ENCODE data around the gene NUP50.

Gene NUP50

GRCh38 chr22:45211435-45211834 is 47.7 kb downstream of the NUP50 start:
- DNase-seq = no peak

DNA sequence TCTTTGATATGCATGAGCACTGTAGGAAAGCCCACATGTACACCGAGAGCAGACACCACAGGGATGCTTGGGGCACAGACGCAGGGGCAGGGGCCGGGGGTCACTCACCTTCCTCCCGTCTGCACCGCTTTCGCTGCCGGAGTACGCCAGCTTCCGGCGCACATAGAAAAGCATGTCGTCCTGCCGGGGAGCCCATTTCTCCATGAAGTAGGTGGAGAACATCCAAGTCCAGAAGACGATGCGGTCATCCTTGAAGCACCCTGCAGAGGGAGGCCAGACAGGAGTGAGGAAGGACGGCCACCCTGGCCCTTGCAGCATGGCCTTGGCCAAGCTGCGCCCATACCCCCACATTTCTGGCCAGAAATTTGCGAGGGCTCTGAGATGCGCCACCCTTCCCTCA is 48.1 kb downstream of the NUP50 start:
- no peak for DNase-seq

DNA sequence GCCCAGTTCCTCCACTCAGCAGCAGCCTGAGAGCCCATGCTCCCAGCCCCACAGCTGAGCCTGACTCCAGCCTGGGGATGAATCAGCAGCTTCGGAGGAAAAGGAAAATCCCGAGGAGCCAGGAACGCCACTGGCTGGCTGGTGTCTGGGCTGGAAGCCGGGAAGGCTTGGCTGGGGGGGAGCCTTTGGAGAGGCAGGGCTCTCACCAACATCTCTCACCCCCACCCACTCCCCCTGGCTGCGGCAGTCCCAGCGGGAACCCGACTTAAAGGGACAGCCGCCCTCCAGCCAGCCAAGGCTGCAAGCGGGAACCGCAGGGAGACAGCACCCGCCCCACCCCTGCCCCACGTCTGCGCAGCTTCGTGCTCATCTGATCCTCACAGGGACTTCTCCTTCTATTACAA is 48.6 kb downstream of the NUP50 start:
- no peak for DNase-seq

- DNase-seq = no peak
Observed at GRCh38 chr22:45212992-45213751, 49.4 kb downstream of the NUP50 start.

DNA sequence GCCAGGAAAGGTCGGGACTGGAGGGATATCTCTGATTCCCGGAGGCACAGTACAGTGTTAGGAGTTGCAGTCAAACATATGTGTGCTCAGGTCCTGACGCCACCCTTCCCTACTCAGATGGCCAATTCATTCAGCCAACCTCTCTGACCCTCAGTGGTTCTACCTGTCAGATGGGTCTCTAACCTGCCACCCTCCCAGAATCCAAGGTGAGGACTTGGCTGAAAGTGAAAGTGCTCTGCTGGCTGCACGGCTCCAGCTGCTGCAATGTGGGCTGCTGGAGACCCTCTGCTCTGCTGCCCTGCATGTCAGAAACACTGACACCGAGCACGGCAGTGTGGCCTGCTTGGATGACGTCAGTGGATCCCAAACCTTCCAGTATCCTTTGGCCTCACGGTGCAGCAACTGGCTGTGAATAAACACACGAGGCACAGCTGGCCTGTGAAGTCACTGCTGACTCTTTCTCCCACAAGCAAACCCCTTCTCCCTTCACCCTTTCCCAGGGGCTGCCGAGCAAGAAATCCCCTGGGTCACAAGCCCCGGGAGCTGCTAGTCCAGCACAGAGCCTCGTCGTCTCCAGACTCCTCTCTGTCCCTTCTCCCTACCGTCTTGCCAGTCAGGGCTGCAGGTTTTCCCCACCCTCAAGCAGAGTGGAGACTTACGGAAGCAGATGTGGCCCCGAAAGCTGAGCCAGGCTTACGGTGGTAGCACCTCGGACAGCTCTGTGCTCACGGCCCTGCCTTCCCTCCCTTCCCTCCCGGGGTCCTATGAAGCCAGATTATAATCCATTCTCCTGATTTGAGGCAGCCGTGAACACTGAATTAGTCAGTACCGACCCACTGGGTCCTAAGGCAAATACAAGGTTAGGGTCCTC is 52.6 kb downstream of the NUP50 start:
- no peak for DNase-seq

- DNase-seq = no peak
Observed at GRCh38 chr22:45217345-45217744, 53.6 kb downstream of the NUP50 start.

DNA sequence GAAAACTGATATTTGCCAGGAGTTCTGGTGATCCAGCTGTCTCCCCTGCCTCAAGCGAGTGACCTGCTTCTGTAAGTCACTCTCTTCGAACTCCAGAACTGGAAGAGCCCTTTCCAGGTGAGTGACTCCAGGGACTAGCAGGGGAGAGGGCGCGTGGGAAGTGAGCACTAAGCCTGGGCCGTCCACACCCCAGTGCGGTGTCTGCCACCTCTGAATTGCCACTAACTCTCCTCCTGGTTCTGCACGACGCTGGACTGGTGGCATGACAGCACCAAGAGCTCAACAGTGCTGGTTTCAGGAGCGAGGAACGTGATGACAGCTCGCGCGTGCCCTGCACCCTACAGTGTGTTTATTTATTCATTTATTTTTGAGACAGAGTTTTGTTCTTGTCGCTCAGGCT is 54.1 kb downstream of the NUP50 start:
- DNase-seq = no peak

DNA sequence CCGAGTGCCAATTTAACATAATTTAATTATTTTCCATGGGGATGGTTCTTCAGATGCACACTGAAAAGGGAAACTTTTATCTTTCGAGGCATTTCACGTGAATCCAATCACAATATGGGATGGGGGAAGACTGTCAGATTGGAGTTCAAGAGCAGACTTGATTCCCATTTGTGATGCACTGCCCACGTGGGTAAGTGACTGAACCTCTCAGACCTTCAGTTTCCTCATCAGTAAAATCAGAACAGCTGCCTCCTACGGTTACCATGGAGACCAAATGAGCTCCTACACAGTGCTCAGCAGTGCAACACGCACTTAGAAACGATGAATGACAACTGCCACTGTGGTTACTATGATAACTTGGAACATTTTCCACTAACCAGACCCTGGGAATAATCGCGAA is 55.3 kb downstream of the NUP50 start:
- DNase-seq = peak; percentile 8

- DNase-seq = no peak
Observed at GRCh38 chr22:45221201-45221600, 57.5 kb downstream of the NUP50 start.

GRCh38 chr22:45223304-45224117 is 59.8 kb downstream of the NUP50 start:
- DNase-seq = peak; percentile 5

DNA sequence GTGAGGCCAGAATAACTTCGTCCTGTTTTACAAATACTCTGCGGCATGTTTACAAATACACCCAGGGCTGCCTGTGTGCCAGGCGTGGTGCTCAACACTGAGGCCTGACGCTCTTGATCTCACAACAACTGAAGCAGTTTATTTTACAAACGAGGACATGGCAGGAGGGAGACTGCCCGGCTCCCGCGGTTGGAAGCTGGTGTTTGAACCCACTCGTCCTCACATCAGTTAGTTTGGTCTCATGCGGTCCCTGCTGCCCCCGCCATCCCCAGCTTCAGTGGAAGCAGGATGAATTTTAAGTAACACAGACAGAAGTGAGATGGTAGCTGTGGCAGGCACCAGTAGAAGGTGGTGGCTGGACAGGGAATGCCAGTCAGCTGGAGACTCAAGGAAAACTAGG is 60.6 kb downstream of the NUP50 start:
- no peak for DNase-seq

DNA sequence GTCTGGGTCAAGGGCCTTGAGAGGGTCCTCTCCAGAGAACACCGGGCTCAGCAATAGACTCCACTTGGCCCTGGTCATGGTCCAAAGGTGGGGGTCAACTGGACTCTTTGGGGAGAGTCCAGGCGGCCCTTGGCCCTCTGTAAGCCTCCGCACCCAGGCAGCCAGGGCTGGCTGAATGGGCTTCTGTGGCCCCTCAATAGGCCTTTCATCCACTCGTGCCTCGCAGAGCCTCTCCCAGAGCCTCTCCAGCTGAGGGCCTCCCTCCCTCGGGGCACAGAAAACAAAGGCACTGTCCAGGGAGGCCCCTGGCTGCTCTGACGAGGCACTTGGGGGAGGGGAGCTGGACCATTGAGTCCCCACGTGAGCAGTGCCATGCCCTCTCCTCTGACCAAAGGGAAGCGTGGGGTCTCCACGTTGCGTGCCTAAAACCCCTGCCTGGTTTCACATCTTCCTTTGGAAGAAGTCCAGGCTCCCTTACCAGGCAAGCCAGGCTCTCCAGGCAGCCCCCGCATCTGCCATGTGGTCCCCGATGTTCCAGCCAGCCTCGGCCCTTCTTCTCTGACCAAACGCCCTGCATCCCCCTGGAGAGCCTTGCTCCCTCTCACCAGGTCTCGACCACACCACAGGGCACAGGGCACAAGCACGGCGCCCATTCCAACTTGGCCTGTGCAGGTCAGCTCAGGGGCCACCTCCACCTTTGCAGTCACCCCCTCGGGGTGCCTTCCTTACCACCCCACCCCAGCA is 61.4 kb downstream of the NUP50 start:
- no peak for DNase-seq

DNA sequence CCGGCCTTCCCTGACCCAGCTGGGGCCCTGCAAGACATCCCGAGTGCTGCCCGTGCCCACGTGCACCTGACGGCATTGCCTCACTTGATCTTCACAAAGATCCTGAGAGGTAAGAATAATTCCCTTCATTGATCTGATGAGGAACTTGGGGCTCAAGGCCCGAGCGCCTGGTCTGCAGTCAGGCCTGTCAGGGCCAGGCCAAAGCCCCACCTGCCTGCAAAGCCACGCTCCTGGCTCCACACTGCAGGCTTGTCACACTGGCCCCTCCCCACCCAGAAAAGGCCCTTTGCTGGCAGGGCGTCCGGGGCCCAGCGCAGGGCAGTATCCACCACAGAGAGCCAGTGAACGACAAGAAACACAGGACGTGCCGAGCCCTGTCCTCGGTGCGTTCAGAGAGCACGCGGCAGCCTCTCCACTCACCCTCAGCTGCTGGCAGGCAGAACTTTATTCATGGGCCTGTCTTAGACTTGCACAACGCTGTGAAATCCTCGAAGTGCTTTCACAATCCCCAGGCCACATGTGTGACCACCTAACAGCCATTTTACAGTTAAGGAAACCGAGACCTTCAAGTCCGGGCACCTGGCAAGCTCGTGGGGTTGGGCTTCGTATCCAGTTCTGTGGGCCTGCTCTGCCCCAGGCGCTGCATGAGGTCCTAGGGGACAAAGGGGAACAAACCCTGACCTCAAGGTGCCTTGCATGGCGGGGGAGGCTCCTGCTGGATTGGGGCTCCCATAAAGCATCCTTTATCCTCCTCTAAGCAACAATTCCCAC is 62.2 kb downstream of the NUP50 start:
- DNase-seq = no peak

DNA sequence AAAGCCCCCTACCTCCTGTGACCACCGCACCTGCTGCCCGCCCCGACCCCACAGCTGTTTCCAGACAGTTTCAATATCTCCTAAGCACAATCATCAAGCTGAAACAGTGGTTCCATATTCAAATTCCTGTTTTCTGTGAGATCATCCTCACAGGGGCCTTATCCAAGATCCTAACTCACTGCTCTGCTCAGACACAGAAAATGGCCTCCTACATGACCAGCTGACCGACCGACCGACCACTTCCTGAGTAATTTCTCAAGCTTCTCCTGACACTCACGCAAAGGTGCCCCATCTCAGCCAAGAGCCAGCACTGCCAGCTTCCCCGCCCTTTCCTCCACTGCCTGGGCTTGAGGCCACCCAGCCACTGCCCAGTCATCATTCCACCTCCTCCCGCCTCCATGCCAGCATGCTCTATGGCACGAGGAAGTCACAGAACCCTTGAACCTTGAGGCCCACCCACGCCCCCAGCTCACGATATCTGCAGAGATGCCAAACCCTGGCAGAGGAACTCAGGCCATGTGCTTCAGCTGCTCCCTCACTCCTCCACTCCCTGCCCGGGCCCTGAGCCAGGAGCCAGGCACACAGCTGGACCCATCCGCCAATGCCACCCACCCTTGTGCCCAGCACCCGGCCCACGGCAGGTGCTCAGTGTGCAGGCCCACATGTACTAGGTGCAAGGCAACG is 62.9 kb downstream of the NUP50 start:
- peak; percentile 26 for DNase-seq

DNA sequence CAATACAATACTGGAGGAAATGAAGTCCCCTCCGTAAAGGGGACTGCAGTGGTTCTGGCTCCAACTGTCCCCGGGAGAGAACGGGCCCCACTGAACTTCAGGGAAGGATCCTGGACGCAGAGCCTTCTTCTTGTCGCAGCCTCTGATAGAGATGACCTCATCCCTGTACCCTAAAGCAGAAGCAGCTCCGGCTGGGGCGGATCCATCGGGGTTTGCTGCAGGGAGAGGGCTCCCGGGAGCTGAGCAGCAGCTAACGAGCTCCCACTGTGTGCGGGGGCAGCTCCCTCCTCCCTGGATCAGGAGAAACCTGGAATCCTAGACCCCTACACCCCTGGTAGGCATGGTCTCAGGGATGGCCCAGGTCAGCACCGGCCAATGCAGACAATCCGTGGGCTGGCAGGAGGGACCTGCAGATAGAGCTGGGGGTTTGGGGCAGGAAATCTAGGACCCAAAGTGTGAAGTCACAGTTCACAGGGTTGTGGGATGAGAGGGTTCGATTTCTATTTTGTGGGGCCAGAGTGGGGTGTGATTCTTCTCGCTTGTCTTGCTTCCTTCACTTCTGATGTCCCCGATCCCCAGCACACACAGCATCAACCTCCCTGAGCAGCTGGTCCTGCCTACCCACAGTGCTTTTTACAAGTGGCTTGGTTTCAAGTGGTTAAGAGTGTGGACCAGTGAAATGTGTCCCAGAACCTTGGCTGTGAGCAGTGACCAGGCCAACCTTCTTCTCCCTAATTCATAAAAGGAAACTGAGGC is 64.1 kb downstream of the NUP50 start:
- no peak for DNase-seq

DNA sequence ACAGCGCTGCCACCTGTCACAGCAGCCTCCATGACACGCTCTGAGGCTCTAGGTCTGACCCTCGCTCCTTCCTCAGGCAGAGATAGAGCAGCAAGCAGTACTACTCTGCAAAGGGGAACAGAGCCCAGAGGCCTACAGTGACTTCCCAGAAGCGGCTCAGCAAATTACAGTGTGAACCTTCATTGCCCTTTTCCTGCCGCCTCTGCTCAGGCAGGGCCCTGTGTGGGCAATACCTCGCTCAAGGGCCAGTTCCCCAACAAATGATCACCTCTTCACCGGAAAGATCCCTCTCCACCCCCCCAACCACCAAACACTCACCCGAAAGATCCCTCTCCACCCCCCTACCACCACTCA is 64.7 kb downstream of the NUP50 start:
- DNase-seq = no peak

DNA sequence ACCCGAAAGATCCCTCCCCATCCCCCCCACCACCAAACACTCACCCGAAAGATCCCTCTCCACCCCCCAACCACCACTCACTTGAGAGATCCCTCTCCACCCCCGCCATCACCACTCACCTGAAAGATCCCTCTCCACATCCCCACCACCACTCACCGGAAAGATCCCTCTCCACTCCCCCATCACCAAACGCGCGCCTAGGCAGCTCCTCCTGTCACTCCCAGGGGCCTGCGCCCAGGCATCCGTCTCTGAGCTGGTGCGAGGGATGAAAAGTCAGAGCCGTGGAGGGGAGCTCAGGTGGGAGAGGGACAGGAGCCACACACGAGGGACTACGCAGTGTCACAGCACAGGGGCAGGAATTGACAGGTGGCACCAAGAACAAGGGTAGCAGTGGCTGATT is 65.5 kb downstream of the NUP50 start:
- no peak for DNase-seq

DNA sequence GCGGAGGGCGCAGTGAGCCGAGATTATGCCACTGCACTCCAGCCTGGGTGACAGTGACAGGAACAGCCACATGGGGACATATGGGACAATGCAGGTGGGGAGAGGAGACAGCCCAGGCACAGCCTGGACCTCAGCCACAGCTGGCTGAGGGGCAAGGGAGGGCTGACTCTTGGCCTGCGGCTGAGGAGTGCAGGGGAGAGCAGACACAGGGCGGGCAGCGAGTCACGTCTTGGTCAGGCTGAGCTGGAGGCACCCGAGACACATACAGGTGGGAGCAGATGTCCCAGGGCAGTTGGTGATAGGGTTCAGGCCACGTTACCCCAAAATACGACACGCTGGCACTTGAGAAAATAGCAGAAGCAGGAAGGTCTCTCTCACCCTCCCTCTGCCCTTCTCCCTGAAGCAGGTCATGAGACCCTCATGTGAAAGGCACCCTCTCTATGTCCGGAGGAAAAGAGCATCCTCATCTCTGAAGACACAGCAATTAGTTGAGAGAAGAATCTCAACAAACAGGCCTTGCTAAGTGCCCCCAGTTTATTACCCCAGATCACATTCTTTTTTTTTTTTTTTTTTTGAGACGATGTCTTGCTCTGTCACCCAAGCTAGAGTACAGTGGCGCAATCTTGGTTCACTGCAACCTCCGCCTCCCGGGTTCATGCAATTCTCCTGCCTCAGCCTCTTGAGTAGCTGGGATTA is 66.4 kb downstream of the NUP50 start:
- no peak for DNase-seq

DNA sequence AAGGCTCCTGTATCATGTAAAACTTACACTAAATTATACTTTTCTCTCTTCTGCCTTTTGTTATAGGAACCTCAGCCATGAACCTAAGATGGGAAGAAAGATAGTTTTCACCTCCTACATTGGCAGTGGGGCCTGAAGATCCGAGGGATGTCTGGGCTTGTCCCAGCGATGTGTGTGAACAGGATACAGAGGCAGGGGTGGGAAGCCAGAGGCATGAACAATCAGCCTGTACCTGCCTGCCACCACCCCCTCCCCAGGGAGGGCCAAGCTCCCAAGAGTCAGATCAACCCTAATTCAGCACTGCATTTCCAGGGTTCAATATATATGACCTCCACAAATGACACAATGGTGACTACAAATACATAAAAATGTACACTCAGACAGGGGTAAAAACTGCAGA is 67.6 kb downstream of the NUP50 start:
- no peak for DNase-seq

DNA sequence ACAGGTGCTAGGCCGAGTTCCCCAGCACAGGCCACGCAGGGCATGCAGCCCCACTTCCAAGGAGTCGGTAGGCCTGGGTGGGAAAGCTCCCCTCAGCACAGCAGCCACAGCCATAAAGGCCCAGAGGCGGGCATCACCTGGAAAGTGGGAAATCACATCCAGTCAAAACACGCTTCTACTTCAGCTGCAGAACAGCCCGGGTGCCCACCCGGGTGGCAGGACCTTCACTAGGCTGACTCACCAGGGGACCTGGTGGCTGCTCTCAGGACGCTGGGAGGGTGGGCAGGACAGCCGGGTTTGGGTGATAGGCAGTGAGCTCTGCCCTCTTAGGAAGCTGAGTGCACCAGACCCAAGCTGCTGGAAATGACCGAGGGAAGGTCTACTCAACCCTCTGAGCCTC is 69.7 kb downstream of the NUP50 start:
- DNase-seq = no peak
